T follicular helper cell (primary cell): ENCODE measurements around the gene CALY.

Experiments used
- DNase-seq: peaks from one replicate; pipeline ENCODE4 v3.0.0-alpha.2; 2020; ENCODE audit warnings: low read depth

The CALY gene

GRCh38 chr10:133351408-133352318 lies 15.0 kb upstream of the CALY start:
- DNase-seq: no peak

- no peak for DNase-seq
Measured at GRCh38 chr10:133350950-133351329, 14.2 kb upstream of the CALY start.

GRCh38 chr10:133350283-133350949 lies 13.7 kb upstream of the CALY start:
- no peak for DNase-seq

GRCh38 chr10:133349577-133350011 lies 12.9 kb upstream of the CALY start:
- no peak for DNase-seq

- no peak for DNase-seq
Measured at GRCh38 chr10:133349160-133349568, 12.5 kb upstream of the CALY start.

- DNase-seq: no peak
Measured at GRCh38 chr10:133347710-133348517, 11.2 kb upstream of the CALY start.

GRCh38 chr10:133346413-133346812 lies 9.7 kb upstream of the CALY start:
- DNase-seq: no peak

GRCh38 chr10:133344236-133344635 lies 7.5 kb upstream of the CALY start:
- no peak for DNase-seq

GRCh38 chr10:133343558-133343957 lies 6.9 kb upstream of the CALY start:
- no peak for DNase-seq

GRCh38 chr10:133342942-133343341 lies 6.2 kb upstream of the CALY start:
- no peak for DNase-seq

- no peak for DNase-seq
Measured at GRCh38 chr10:133341983-133342382, 5.3 kb upstream of the CALY start.

GRCh38 chr10:133339708-133340380 lies 3.1 kb upstream of the CALY start:
- no peak for DNase-seq

- no peak for DNase-seq
Measured at GRCh38 chr10:133338080-133339071, 1.7 kb upstream of the CALY start.

GRCh38 chr10:133337370-133337725 lies 652 bp upstream of the CALY start:
- DNase-seq: no peak

GRCh38 chr10:133336118-133336576 lies 549 bp downstream of the CALY start:
- DNase-seq: no peak

- DNase-seq: peak; percentile 88
Measured at GRCh38 chr10:133335246-133336117, 1.2 kb downstream of the CALY start.

- no peak for DNase-seq
Measured at GRCh38 chr10:133334503-133335245, 2.0 kb downstream of the CALY start.

- no peak for DNase-seq
Measured at GRCh38 chr10:133332936-133333699, 3.6 kb downstream of the CALY start.
